UCSD-AML1 (cell line): ENCODE results near the gene ASTL.
A peak's percentile ranks its signal among the peaks of the same experiment; 100 is the strongest.
"Not testable (repeated sequence)": the region's sequence is repeated elsewhere in the genome, so short reads cannot be mapped to it uniquely, and the experiment has no call there.

Experiments used
- DNase-seq: peaks from one replicate; lab custom pipeline; 2025; ENCODE audit not compliant: unreplicated experiment; lab: John Stamatoyannopoulos, UW

The ASTL gene

GRCh38 chr2:96138179-96139145 is at the start of gene ASTL:
Gene ASTL, minus strand, starts transcription at chr2:96138502. Its CDS starts 66 bp downstream, at chr2:96138436.
- peak; percentile 52 for DNase-seq

GRCh38 chr2:96186562-96186961 is 48.3 kb upstream of the ASTL start:
- no peak for DNase-seq

- no peak for DNase-seq
These were observed 47.2 kb upstream of the ASTL start for GRCh38 chr2:96185516-96185915.

- DNase-seq = no peak
These were observed 46.7 kb upstream of the ASTL start for GRCh38 chr2:96184989-96185388.

- no peak for DNase-seq
These were observed 45.9 kb upstream of the ASTL start for GRCh38 chr2:96184188-96184587.

- DNase-seq = no peak
These were observed 43.2 kb upstream of the ASTL start for GRCh38 chr2:96181529-96181928.

GRCh38 chr2:96180521-96180920 is 42.2 kb upstream of the ASTL start:
- no peak for DNase-seq

- no peak for DNase-seq
These were observed 41.7 kb upstream of the ASTL start for GRCh38 chr2:96180002-96180401.

- no peak for DNase-seq
These were observed 38.4 kb upstream of the ASTL start for GRCh38 chr2:96176661-96177060.

GRCh38 chr2:96175951-96176350 is 37.6 kb upstream of the ASTL start:
- DNase-seq = no peak

GRCh38 chr2:96174251-96175144 is 36.2 kb upstream of the ASTL start:
- DNase-seq = peak; percentile 76

- no peak for DNase-seq
These were observed 33.5 kb upstream of the ASTL start for GRCh38 chr2:96171831-96172230.

- DNase-seq = no peak
These were observed 32.3 kb upstream of the ASTL start for GRCh38 chr2:96170626-96171025.

GRCh38 chr2:96169868-96170507 is 31.7 kb upstream of the ASTL start:
- DNase-seq = no peak

- DNase-seq = no peak
These were observed 29.2 kb upstream of the ASTL start for GRCh38 chr2:96167407-96168013.

- DNase-seq = no peak
These were observed 26.3 kb upstream of the ASTL start for GRCh38 chr2:96164459-96165184.

- no peak for DNase-seq
These were observed 25.6 kb upstream of the ASTL start for GRCh38 chr2:96163768-96164429.

GRCh38 chr2:96163415-96163767 is 25.1 kb upstream of the ASTL start:
- DNase-seq = no peak

- no peak for DNase-seq
These were observed 23.6 kb upstream of the ASTL start for GRCh38 chr2:96161898-96162297.

GRCh38 chr2:96160366-96160765 is 22.1 kb upstream of the ASTL start:
- DNase-seq = not testable (repeated sequence)
